Head of caudate nucleus (tissue), 42 donors: ENCODE data around the gene KIRREL3.

Source experiments
- DNase-seq, 42 donors: peaks; one replicate each; pipeline versions ENCODE4 v3.0.0 to v3.0.0-alpha.2; 2020 to 2021; ENCODE audit warnings: mixed read lengths in 7 of 42
- intact Hi-C: fragments of 100-400 bp; cut with DNase I; formaldehyde crosslinking; loops from one replicate; pipeline ENCODE4 v1.15.0; 2022

KIRREL3 gene

DNA sequence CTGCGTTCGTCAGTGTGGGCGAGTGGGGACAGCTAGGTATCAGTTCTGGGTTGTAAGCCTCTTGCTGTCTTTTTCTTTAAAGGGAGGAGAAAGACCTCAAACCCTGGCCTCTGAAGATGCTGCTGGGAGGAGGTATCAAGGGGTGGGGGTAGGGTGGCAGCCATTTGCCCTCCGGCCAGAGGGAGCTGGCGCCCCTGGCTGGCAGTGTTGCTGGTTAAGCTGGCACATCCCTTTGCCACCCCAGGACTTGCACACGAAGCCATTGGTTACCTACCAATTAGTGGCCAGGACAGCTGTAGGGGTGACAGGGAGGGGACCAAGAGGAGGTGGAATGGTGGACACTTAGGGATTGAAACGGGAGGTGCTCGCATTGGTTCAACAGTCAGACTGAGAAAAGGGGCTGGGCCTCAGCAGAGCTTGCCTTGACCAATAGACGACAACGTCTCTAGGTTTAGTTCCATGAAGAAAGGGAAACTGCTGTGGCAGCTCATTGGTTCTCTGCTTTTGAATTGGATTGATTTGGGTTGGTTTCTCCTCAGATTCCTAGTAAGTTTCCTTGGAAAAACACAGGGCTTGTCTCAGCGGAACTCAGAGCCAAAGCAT lies 567.2 kb downstream of the KIRREL3 start:
- no peak for DNase-seq
- intact Hi-C loops, result no loop called here

DNA sequence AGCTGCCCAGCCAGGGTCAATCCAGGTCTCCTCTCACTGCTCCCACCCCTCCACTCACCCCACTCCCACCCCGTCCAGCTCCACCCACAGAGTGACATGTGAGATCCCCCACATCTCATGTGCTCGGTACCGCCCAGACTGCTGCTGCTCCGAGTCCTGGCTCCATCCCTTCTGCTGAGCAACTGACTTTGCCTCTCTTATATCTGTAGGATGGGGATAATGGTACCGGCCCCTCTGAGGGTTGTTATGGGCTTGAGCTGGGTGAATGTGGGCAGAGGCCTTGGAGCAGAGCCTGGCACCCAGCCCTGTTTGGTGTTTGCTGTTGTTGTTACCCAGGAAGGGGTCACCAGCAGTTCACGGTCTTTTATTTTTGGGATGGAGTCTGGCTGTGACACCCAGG lies 568.0 kb downstream of the KIRREL3 start:
- no peak for DNase-seq
- intact Hi-C loops, result no loop called here

DNA sequence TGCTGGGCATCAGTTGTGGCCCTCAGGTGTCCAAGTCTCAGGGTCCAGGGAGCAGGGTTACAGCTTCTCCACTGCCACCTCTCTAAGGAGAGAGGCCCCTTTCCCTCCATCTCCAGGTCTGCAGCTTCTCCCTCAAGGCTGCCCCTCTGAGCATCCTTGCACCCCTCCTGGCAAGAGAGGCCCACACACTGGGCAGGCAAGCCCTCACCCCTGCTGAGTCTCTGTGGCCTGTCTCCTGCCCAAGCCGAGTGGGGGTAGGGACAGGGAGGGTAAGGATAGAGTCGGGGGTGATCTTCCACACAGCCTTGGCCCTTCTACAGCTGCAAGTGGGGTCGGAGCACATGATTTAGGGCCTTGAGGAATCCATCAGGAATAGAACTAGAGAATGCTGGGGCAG lies 568.5 kb downstream of the KIRREL3 start:
- intact Hi-C loops, result no loop called here
- DNase-seq, result no peak

DNA sequence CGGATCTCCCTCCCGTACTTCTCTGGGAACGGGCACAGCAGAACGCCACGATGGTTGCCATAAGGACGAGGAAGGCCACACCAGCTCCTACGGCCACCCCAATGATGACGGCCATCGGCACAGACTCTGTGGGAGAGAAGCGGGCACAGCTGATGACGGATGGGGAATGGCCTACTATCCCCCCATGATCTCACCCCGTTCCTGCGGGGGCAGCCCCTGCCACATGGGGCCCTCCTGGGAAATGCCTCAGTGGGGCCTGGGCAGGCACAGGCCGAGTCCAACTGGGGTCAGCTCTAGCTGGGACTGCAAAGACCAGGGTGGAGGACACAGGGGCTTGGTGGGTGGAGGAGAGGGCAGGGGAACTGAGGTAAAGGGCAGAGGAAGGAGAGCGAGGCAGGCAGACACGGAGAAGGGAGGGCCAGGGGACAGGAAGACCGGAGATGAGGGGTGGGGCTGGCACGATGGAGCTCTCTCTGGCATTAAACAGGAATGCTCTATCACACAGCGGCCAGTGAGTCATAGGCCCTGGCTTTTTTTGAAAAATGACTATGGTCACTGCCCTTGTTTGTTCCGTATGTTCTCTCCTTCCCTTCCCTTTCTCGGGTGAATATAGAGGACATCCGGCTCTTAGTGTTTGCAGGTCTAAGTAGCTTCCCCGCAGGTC lies 569.0 kb downstream of the KIRREL3 start:
- DNase-seq, result no peak
- intact Hi-C loops, result no loop called here

DNA sequence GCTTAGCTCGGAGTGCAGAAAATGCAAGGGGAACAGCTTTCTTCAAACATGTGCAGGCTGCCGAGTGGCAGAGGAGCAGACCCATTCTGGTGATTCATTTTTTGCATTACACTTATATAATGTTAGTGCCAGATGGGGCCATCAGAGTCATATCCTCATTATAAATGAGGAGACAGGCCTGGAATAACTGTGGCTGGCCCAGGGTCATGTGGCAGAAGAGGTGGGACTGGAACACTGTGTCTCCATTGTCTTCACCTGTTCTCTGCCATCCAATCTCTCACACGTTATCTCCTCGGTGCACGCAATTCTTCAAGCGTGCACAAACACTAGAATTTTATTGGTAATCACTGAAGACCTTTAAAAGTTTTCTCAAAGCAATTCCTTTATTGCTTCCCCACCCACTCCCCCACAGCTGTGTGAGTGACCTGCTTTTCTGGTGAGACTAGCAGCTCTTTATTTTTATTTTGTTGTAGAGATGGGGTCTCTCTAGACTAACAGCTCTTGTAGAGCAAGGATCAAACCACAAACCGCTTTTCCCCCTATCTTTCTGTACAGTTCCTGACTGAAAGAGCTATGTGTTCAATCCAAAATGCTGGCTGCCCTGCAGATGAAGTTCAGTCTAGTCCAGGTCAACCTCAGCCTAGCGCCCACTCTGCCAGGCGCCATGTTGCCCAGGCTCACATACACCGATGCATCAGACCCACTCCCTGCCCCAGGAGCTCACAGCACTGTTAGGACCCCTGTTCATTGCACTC lies 569.8 kb downstream of the KIRREL3 start:
- no peak for DNase-seq
- intact Hi-C loops, result no loop called here

DNA sequence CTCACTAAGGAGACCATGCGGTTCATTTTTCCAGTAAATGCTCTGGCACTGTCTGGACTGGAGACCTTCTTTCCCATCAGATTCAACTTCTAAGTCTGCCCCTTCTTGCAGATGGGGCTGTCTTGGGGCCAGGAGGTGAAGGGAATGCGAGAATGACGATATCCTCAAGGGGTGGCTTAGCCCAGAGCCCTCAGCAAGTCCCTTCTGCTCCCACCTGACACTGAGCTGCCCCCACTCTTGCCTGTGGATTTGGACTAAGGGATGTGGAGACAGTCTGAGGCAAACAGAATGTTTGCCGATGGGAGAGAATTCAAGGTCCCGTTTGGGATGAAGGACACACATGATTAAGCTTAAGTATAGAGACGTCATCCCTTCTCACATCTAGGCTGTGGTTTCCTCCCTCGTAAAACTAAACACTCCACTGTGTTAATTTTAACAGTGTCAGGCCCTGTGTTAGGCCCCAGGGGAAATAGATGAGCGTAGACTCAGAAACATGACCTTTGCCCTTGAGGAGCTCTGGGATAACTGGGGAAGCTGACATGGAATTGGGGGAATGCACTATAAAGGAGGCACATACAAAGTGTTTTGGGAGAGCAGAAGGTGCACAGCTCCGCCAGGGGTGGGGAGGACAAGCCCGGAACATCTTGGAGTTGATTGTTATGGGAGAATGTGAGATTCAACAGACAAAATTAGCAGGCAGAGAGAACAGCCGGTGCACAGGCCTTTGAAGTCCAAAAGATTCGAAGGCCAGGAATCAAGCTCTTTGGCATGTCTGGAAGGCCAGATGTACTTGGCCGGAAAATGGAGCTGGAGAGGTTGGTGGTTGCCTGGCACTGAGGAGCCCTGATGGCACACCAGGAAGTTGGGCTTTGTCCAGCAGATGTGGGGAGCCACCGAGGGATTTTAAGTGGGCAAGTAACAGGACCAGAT lies 573.5 kb downstream of the KIRREL3 start:
- intact Hi-C loops, result no loop called here
- no peak for DNase-seq

DNA sequence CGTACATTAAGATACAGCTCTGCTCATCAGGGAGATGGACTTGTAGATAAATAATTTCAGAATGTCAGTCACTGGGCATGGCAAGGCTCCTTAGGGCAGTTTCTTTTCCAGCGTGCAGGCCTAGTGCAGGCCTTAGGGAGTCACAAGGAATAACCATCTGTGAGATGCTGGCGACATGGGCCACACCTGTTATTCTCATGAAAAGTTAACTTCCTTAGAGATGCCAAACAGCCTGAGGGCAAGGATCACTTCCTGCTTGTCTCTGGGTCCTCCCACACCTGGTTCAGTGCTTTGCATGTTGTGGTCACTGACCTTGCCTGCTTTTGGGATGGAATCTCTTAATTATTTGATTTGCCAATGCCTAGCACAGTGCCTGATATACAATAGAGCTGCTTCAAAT lies 574.5 kb downstream of the KIRREL3 start:
- intact Hi-C loops, result no loop called here
- DNase-seq, result no peak

DNA sequence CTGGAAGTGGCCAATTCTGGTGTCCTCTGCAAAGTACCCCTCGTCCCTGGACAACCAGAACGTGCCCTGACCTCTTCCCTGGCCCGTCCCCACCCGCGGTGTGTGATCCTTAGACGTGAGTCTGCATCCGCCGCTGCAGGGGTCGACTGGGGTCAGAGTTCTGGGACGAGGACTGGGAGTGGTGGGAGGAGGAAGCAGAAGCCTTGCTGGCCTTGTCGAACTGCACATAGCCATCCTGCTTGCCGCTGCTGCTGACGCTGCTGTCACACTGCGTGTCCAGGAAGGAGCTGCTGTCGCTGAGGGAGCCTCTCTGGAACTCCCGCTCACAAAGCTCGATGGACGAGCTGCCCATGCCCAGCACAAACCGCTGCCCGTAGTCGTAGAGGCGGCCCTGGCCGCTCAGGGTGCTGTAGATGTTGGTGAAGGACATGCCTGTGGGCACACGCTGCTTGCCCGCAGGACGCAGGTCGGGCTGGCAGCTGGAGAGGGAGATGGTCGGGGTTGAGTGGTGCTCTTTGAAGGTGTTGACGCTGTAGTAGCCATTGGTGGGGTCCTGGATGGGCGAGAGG lies 576.0 kb downstream of the KIRREL3 start:
- intact Hi-C loops, result no loop called here
- DNase-seq, result no peak

DNA sequence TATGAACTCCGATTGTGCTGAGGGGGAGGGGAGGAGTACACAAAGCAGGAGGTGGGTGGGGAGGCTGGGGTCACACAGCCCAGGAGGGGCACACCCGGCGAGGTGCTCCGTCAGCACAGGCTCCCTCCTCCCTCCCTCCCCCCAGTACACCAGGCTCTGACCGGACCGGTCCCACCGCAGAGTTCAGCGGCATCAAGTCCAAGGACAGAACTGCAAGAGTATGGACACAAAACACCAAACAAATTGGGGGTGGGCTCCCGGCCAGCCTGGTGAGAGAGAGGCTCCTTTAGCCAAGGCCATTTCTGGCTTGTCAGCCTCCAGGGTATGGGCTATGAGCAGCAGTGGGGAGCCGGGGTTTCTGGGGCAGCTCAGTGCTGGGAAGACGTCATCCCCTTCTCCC lies 576.8 kb downstream of the KIRREL3 start:
- intact Hi-C loops, result no loop called here
- DNase-seq, result no peak

DNA sequence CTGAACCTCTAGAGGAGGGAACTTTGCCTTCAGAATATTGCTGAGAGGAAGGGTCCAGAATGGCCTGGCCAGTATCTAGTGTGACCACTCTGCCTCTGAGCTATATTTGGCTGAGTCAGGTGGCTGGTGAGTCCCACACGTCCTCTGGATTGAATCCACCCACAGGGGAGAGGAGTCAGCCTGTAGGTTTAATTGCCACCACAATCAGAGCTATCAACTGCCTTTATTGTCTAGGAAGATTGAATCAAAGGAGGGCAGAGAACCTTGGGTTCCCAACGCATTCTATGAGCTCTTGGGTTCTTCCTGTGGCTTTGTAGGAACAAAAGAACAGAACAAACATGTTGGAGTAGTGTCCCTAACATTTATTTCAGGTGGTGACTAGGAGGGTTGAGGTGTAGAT lies 577.4 kb downstream of the KIRREL3 start:
- intact Hi-C loops, result no loop called here
- no peak for DNase-seq

DNA sequence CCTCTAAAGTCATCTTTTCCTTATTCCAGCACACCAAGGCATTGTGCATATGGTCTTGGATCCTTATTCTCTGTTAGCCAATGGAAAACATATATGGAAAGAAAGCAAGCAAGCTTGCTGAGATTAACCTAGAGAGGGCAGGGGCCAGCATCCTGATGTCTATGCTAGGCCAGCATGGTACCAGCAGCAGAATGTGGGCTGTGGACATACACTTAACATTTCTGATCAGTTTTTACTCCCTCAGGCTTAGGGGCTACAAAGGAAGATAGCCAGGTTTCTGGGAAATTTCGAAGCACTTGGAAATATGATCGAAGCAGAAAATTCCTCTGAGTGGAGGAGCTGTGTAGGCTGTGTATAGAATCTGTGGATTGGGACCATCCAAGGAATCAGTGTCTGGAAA lies 578.1 kb downstream of the KIRREL3 start:
- intact Hi-C loops, result no loop called here

DNA sequence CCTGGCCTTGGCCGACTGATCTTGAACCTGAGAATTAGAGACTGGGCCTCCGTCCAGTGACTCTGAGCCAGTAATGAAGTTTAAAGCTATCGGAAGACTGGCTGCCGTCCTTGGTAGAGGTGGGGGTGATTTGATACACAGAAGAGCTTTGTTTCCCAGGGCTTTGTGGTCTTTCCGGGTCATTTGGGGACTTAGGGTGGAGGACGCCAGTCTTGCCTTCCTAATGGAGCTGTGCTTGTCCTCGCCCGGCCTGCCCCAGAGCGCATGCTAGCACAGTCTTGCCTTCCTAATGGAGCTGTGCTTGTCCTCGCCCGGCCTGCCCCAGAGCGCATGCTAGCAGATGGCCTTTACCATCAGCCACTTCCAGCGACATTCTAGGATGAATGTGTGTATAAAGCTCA lies 579.3 kb downstream of the KIRREL3 start:
- DNase-seq, result peak in 17 of 42 donors; percentile 18 to 65 (median 38)
- intact Hi-C loops, result no loop called here

More for the DNA sequence above, 578.1 kb downstream of the KIRREL3 start:
- no peak for DNase-seq

DNA sequence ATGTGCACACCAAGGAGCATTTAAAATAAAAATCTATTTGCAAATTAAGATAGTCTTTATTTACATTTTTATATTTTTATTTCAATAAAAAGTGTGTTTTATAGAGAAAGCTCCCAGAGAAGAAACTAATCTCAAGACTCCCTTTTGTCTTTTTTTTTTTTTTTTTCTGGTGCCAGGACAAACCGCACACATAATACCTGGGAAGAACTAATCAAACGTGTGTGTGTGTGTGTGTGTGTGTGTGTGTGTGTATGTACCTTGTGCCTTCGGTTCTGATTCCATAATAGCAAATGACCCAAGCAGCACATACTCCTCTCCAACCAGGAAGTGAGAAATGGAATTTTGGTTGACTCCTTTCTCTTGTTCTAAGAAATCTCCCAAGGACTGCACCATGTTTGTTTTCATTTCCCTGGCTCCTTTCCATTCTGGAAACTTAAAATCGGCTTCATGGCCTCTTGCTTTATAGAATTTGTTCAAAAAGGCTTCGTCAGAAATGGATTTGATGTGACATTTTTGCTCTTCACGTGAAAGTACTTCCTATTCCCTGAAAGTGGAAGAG lies 579.8 kb downstream of the KIRREL3 start:
- intact Hi-C loops, result no loop called here
- DNase-seq, result no peak

DNA sequence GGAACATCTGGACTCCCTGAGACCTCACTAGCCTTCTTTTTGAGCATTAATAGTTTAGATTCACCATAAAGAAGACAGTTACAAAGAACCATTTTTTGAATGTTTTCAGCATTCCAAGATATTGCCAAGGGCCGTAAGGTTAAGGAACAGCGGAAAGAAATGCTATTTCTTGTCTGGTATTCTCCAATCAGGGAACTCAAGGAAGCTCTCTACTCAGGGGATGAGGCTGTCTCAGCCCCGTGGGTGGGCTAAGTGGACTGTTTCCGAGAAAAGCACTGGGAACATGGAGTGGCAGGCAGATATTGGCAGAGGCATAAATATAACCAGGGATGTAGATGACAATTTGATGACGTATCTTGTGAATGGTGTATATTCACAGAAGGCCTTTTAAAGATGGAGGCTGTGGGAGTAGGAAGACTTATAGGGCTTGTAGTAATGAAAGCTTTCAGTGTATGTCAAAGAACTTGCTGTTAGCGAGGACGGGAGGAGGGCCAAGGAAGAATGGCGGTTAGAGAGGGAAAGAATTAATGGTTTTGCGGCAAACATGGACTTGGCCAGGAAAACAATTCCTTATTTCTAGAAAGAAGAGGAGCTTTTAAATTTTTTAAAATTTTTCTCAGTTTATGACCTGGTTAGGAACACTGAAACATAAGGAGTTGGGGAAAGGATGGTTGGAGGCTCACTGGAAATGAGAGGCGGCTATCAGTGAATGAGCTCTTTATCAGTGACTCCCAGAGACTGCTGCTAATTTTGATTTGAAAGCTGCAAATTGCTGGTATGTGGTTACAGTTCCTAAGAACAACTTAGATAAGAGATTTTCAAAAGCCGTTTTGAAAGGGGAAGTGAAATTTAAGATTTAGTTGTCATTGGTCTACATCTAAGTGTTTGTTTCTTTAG lies 580.5 kb downstream of the KIRREL3 start:
- DNase-seq, result no peak
- intact Hi-C loops, result loop anchor here (10.0 kb wide), 1 partner anchor 65 kb away; the partner anchor contains the start of gene ST3GAL4

DNA sequence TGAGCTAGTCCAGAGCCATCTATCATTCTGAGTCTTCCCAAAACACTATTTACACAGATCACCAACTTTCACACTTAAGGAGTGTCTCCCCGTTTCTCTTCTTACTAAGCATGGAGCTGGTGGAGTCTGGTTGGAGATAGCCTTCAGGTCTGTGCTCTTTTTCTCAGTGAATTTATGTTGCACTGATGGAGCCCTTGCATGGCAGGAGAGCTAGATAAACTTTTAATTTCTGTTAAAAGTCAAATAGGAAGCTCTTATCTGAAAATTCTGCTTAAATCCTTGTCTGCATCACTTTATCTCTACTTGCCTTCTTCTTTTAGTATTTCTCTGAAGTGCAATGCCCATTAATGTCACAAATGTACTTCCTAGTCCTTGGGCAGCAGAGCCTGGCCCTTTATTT lies 581.7 kb downstream of the KIRREL3 start:
- no peak for DNase-seq
- intact Hi-C loops, result loop anchor here (10.0 kb wide), 1 partner anchor 64 kb away; the partner anchor contains the start of gene ST3GAL4

DNA sequence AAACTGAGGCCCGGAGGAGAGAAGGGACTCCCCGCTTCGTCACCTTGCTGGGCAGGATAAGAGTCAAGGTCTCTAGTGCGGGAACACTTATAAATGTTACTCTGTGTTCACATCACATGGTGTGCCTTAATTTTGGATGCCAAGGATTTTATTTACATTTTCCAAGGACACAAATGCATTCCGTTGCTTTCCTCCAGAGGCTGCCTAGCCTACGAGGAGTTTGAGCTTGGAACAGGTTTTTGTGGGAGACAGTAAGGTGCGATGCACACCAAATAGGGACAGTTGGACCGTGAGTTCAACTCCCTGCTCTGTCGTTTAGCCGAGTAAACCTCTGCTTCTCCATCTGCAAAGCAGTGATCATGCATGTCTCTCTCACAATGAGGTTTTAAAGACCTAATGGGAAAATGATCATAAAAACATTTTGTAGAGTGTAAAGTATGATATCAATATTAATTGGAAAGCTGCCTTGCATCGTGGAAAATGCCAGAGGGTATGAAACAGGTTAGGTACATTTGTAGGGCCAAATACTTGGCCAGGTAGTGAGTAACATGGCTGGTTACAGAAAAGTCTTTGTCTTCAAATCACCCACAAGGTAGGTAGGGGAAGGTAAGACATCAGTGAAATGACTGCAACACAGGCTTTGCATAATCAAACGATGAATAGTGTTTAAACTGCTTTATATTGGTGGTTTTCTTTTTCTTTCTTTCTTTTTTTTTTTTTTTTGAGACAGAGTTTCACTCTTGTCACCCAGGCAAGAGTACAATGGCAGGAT lies 583.3 kb downstream of the KIRREL3 start:
- DNase-seq, result no peak
- intact Hi-C loops, result loop anchor here (10.0 kb wide), 1 partner anchor 62 kb away; the partner anchor contains the start of gene ST3GAL4
